ENCODE results near the gene C18orf54. TPM values are rescaled to one million over a fixed set of nuclear protein-coding genes. Genes with fewer than 3 reads are reported as not detected.

The C18orf54 gene
- total and polyA plus RNA-seq, 2 donors (not counting 1 experiment from before 2014, with no cell fraction given), result 0.60 to 4.8 TPM

- H3K27ac Mint-ChIP-seq, result no peak overlapping the region
- Histone ChIP-seq H3K36me3 (replicated peaks in 1 of 2; ENCODE audit: control extremely low read depth in 1 of 2, control insufficient read depth in 1 of 2, extremely low read depth in 1 of 2, insufficient read depth in 2 of 2, low read length in 1 of 2) (no peaks in the 10 kb centered on the region), H2AFZ (ENCODE audit: insufficient read depth, low read depth, low read length, poor library complexity, severe bottlenecking) (no peak overlapping the region), H3K27ac (ENCODE audit: low read length in 2 of 2) (no peak overlapping the region), H3K27me3 (replicated peaks in 1 of 4; ENCODE audit: control extremely low read depth in 1 of 4, control insufficient read depth in 3 of 4, insufficient read depth in 4 of 4, low read length in 3 of 4) (no peaks in the 10 kb centered on the region), H3K9me3 (ENCODE audit: control extremely low read depth in 1 of 3, control insufficient read depth in 2 of 3, insufficient read depth in 1 of 3, low read length in 2 of 3) (peaks cover 0 to 1% (median 0%) of the 10 kb centered on the region in 3 donors), H3K79me2 (ENCODE audit: control insufficient read depth, insufficient read depth, low read length) (no peaks in the 10 kb centered on the region), H3K9ac (ENCODE audit: low read length) (no peak overlapping the region), H3K4me3 (ENCODE audit: control extremely low read depth in 1 of 5, extremely low read depth in 1 of 5, insufficient read depth in 1 of 5, low read depth in 2 of 5, low read length in 4 of 5) (no peak overlapping the region), H4K20me1 (ENCODE audit: control insufficient read depth, insufficient read depth, low read length, poor library complexity, severe bottlenecking) (no peaks in the 10 kb centered on the region), H3K4me2 (replicated peaks; ENCODE audit: low read depth, low read length, poor library complexity, severe bottlenecking) (no peak overlapping the region), H3K4me1 (ENCODE audit: control insufficient read depth in 2 of 2, insufficient read depth in 2 of 2, low read length in 2 of 2) (no peaks in the 10 kb centered on the region)
- intact Hi-C loops (cut with micrococcal nuclease), result no loop called here
- H3K4me3 Mint-ChIP-seq, result no peak overlapping the region
- no peaks in the 10 kb centered on the region for H3K9me3 Mint-ChIP-seq (ENCODE audit: insufficient read depth)
- ATAC-seq (ENCODE audit: low read depth) (no peak), DNase-seq (no peak)
- H3K4me1 Mint-ChIP-seq, result no peaks in the 10 kb centered on the region
- WGBS (ENCODE audit: insufficient coverage), result no CpG with 5 or more reads among the region's 2 CpGs
- no peak for TF ChIP-seq EZH2 (IDR thresholded peaks at IDR 0.05; ENCODE audit: borderline replicate concordance, insufficient read depth, low read depth, low read length, poor library complexity, severe bottlenecking)
- no peak for TF ChIP-seq CTCF (IDR thresholded peaks at IDR 0.05)
- CTCF ChIA-PET, result interaction anchor here (0.5 to 1.3 kb wide), 3 partner anchors 9 to 27 kb away, joined by 3 to 5 read pairs (median 3); no protein-coding TSS in a partner anchor
- no peaks in the 10 kb centered on the region for H3K27me3 Mint-ChIP-seq
- POLR2A ChIA-PET, result no interaction called here
Measured at GRCh38 chr18:54381640-54382039, 23.9 kb downstream of the C18orf54 start.

DNA sequence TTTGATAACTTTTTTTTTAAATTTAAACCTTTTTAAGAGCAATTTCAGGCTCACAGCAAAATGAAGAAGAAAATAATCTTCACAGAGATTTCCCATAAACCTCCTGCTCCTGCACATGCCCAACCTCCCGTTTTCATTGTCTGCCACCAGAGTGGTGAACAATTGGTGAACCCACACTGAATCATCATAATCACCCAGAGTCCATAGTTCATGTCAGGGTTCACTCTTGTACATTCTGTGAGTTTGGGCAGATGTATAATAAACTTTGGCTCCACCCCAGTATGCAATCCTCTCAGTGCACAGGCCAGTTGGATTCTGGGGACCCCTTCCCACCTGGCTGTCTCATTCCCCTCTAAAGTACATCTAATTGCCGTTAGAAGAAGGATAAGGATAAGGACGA, 24.4 kb downstream of the C18orf54 start:
- POLR2A ChIA-PET, result no interaction called here

More for the DNA sequence above, 24.4 kb downstream of the C18orf54 start:
- Histone ChIP-seq H3K9me3 (ENCODE audit: control extremely low read depth in 1 of 3, control insufficient read depth in 2 of 3, insufficient read depth in 1 of 3, low read length in 2 of 3) (peaks cover 0 to 1% (median 0%) of the 10 kb centered on the region in 3 donors), H3K79me2 (ENCODE audit: control insufficient read depth, insufficient read depth, low read length) (no peaks in the 10 kb centered on the region), H3K9ac (ENCODE audit: low read length) (no peak overlapping the region), H3K4me3 (ENCODE audit: control extremely low read depth in 1 of 5, extremely low read depth in 1 of 5, insufficient read depth in 1 of 5, low read depth in 2 of 5, low read length in 4 of 5) (no peak overlapping the region), H4K20me1 (ENCODE audit: control insufficient read depth, insufficient read depth, low read length, poor library complexity, severe bottlenecking) (no peaks in the 10 kb centered on the region), H3K4me1 (ENCODE audit: control insufficient read depth in 2 of 2, insufficient read depth in 2 of 2, low read length in 2 of 2) (no peaks in the 10 kb centered on the region), H3K27me3 (replicated peaks in 1 of 4; ENCODE audit: control extremely low read depth in 1 of 4, control insufficient read depth in 3 of 4, insufficient read depth in 4 of 4, low read length in 3 of 4) (no peaks in the 10 kb centered on the region), H3K4me2 (replicated peaks; ENCODE audit: low read depth, low read length, poor library complexity, severe bottlenecking) (no peak overlapping the region), H2AFZ (ENCODE audit: insufficient read depth, low read depth, low read length, poor library complexity, severe bottlenecking) (no peak overlapping the region), H3K36me3 (replicated peaks in 1 of 2; ENCODE audit: control extremely low read depth in 1 of 2, control insufficient read depth in 1 of 2, extremely low read depth in 1 of 2, insufficient read depth in 2 of 2, low read length in 1 of 2) (no peaks in the 10 kb centered on the region), H3K27ac (ENCODE audit: low read length in 2 of 2) (no peak overlapping the region)
- intact Hi-C loops (cut with micrococcal nuclease), result no loop called here
- no peak for ATAC-seq (ENCODE audit: low read depth)
- H3K4me3 Mint-ChIP-seq, result no peak overlapping the region
- no peak for DNase-seq
- H3K27me3 Mint-ChIP-seq, result no peaks in the 10 kb centered on the region
- TF ChIP-seq EZH2 (IDR thresholded peaks at IDR 0.05; ENCODE audit: borderline replicate concordance, insufficient read depth, low read depth, low read length, poor library complexity, severe bottlenecking) (no peak), CTCF (IDR thresholded peaks at IDR 0.05) (no peak)
- H3K4me1 Mint-ChIP-seq, result no peaks in the 10 kb centered on the region
- CTCF ChIA-PET, result interaction anchor here (1.0 to 1.3 kb wide), 2 partner anchors 9 to 10 kb away, joined by 3 to 5 read pairs; no protein-coding TSS in a partner anchor
- no peak overlapping the region for H3K27ac Mint-ChIP-seq
- WGBS (ENCODE audit: insufficient coverage), result 100% methylated on average over 1 of the region's 3 CpGs
- no peaks in the 10 kb centered on the region for H3K9me3 Mint-ChIP-seq (ENCODE audit: insufficient read depth)
